Body of pancreas (tissue), 4 donors: ENCODE measurements around the gene GPR173. TPM values are rescaled to one million over a fixed set of nuclear protein-coding genes. Genes with fewer than 3 reads are reported as not detected.

Experiments
- ATAC-seq: fragments of 150-250 bp; one replicate; pipeline ENCODE4 v1.9.1; 2016
- DNase-seq, 4 donors: peaks; one replicate each; pipeline ENCODE4 v3.0.0-alpha.2; 2019
- H3K27ac ChIP-seq, 4 donors: fragments of 200-600 bp; sonication (generic); 1 replicate in 3 of 4; 2 replicates in 1 of 4; pipeline versions ENCODE4 v1.5.1 to v1.6.1; 2016 to 2019; ENCODE audit warnings: mild to moderate bottlenecking in 1 of 4, mixed read lengths in 1 of 4, moderate library complexity in 1 of 4
- H3K27me3 ChIP-seq, 2 donors: fragments of 200-600 bp; sonication (generic); one replicate each; pipeline ENCODE4 v1.6.0; 2016; ENCODE audit warnings: mild to moderate bottlenecking in 1 of 2
- H3K36me3 ChIP-seq, 2 donors: fragments of 200-600 bp; sonication (generic); replicated peaks in 1 of 2; 2 replicates each; pipeline ENCODE4 v1.5.1; 2016; ENCODE audit warnings: low read depth in 2 of 2; ENCODE audit not compliant: insufficient read depth in 1 of 2
- H3K4me1 ChIP-seq: fragments of 200-600 bp; sonication (generic); one replicate; pipeline ENCODE4 v1.6.0; 2016
- H3K4me3 ChIP-seq, 2 donors: fragments of 200-600 bp; sonication (generic); 1 replicate in 1 of 2; 2 replicates in 1 of 2; pipeline ENCODE4 v1.5.1; 2016 to 2019
- H3K9me3 ChIP-seq, 3 donors: fragments of 200-600 bp; sonication (generic); 1 replicate in 2 of 3; 2 replicates in 1 of 3; pipeline ENCODE4 v1.5.1; 2016
- POLR2A ChIP-seq, 3 donors: fragments of 450-650 bp; IDR thresholded peaks; one replicate each; pipeline ENCODE4 v1.6.1; 2016; ENCODE audit warnings: antibody characterized with exemption in 3 of 3, mild to moderate bottlenecking in 2 of 3
- WGBS, 2 donors: methylation state at CpG; one replicate each; pipeline ENCODE4 v1.1.5; 2017; 5-methylcytosine and 5-hydroxymethylcytosine counted together
- intact Hi-C: fragments of 100-400 bp; cut with DNase I; formaldehyde crosslinking; loops from one replicate; pipeline ENCODE4 v1.15.1; 2023
- total RNA-seq, 2 donors: library from RNA; depleted of rRNA; stranded (reverse); fragments of >200 nt; gene quantifications; one replicate each; pipeline ENCODE4 v1.1.0, GENCODE V29; 2016
- TF ChIP-seq, protein P1 (sequence below), 7 experiments: fragments of 450-650 bp in 4 of 7; fragments of 200-600 bp in 3 of 7; sonication (generic) in 3 of 7; IDR thresholded peaks; one replicate each; pipeline ENCODE4 v1.5.1; 2016 to 2019; ENCODE audit warnings: antibody characterized with exemption in 7 of 7

The GPR173 gene
- total RNA-seq, 2 donors from 2014 or later: 0.26 to 0.66 TPM

- Histone ChIP-seq H3K4me1 (peaks cover 36% of the 10 kb centered on the region), H3K27me3 (no peaks in the 10 kb centered on the region), H3K9me3 (no peaks in the 10 kb centered on the region), H3K36me3 (no peaks in the 10 kb centered on the region), H3K27ac (peak overlapping the region; percentile 52 to 87 (median 78)), H3K4me3 (no peak overlapping the region)
- DNase-seq (peak; percentile 53 to 69 (median 66)), ATAC-seq (no peak)
- intact Hi-C loops: no loop called here
- no peak for TF ChIP-seq POLR2A (IDR thresholded peaks at IDR 0.05)
- TF ChIP-seq, protein P1, sequence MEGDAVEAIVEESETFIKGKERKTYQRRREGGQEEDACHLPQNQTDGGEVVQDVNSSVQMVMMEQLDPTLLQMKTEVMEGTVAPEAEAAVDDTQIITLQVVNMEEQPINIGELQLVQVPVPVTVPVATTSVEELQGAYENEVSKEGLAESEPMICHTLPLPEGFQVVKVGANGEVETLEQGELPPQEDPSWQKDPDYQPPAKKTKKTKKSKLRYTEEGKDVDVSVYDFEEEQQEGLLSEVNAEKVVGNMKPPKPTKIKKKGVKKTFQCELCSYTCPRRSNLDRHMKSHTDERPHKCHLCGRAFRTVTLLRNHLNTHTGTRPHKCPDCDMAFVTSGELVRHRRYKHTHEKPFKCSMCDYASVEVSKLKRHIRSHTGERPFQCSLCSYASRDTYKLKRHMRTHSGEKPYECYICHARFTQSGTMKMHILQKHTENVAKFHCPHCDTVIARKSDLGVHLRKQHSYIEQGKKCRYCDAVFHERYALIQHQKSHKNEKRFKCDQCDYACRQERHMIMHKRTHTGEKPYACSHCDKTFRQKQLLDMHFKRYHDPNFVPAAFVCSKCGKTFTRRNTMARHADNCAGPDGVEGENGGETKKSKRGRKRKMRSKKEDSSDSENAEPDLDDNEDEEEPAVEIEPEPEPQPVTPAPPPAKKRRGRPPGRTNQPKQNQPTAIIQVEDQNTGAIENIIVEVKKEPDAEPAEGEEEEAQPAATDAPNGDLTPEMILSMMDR (IDR thresholded peaks at IDR 0.05): peak; percentile 57 to 78 (median 64)
- WGBS, 2 donors: 8 to 10% methylated on average over 11 of the region's 11 CpGs
Observed at GRCh38 chrX:53089224-53089842, 40.7 kb downstream of the GPR173 start.

DNA sequence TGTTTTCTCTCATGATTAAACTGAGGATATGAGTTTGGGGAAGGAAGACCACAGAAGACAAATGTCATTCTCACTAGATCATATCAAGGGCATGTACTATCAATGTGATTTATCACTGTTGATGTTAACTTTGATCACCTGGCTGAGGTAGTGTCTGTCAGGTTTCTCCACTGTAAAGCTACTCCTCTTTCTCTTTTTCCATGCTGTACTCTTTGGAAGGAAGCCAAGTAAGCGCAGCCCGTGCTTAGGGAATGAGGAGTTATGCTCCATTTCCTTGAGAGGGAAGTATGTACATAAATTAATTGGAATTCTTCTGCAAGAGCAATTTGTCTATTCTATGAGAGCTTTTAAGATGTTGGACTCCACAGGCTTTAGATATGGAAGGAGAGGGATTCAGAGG, 41.3 kb downstream of the GPR173 start:
- Histone ChIP-seq H3K36me3 (no peaks in the 10 kb centered on the region), H3K9me3 (no peaks in the 10 kb centered on the region), H3K27ac (no peak overlapping the region), H3K4me1 (peaks cover 38% of the 10 kb centered on the region), H3K27me3 (no peaks in the 10 kb centered on the region), H3K4me3 (no peak overlapping the region)
- ATAC-seq (no peak), DNase-seq (no peak)
- WGBS, 2 donors: 50 to 70% methylated on average over 2 of the region's 2 CpGs
- intact Hi-C loops: no loop called here
- TF ChIP-seq, protein P1 (IDR thresholded peaks at IDR 0.05): no peak
- TF ChIP-seq POLR2A (IDR thresholded peaks at IDR 0.05): no peak

GRCh38 chrX:53091354-53091753, 42.8 kb downstream of the GPR173 start:
- Histone ChIP-seq H3K4me3 (no peak overlapping the region), H3K27ac (no peak overlapping the region), H3K27me3 (no peaks in the 10 kb centered on the region), H3K36me3 (no peaks in the 10 kb centered on the region), H3K9me3 (no peaks in the 10 kb centered on the region), H3K4me1 (peaks cover 25% of the 10 kb centered on the region)
- WGBS, 2 donors: 83 to 100% methylated on average over 1 of the region's 2 CpGs
- ATAC-seq: no peak
- intact Hi-C loops: no loop called here
- no peak for DNase-seq
- no peak for TF ChIP-seq POLR2A (IDR thresholded peaks at IDR 0.05)

DNA sequence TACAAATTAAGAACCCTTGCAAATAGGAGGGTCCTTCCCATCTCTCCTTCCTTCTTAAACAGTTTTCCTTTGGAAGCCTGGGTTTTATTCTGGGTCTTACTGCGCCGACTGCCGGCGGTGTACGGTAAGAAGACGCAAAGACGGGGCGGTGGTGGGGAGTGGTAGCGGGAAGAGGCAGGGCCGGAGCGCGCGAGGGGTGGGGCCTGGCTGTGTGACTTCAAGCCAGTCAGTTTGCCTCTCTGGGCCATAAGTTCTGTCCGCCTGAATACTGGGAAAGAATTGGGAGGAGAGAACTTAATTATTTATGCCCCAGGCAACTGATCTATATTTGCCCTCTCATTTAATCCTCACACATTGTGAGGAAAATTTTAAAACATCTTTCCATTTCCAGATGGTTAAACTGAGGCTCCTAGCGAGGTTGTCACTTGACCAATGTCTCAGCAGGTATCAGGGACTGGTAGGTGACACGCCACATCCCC, 44.6 kb downstream of the GPR173 start:
- no peak for TF ChIP-seq POLR2A (IDR thresholded peaks at IDR 0.05)
- TF ChIP-seq, protein P1 (IDR thresholded peaks at IDR 0.05): peak; percentile 27 to 69 (median 65)
- Histone ChIP-seq H3K4me1 (peaks cover 7% of the 10 kb centered on the region), H3K27me3 (no peaks in the 10 kb centered on the region), H3K27ac (peak overlapping the region; percentile 82 to 97 (median 90)), H3K36me3 (no peaks in the 10 kb centered on the region), H3K9me3 (no peaks in the 10 kb centered on the region), H3K4me3 (no peak overlapping the region)
- intact Hi-C loops: no loop called here
- DNase-seq (peak; percentile 84 to 87 (median 84)), ATAC-seq (peak; percentile 72)
- WGBS, 2 donors: 0 to 1% methylated on average over 2 to 16 of the region's 16 CpGs

GRCh38 chrX:53093748-53094581, 45.4 kb downstream of the GPR173 start, which contains the start of gene KANTR:
Gene KANTR (plus strand): TSS chrX:53094142. CDS start chrX:53124273, 30,131 bp downstream.
- DNase-seq: peak; percentile 88 to 94 (median 89)
- WGBS, 2 donors: 0% methylated on average over 10 to 49 of the region's 67 CpGs
- peaks cover 7% of the 10 kb centered on the region for H3K4me1 ChIP-seq
- H3K27ac ChIP-seq: peak within 1 kb of the TSS; percentile 82 to 97 (median 90)
- peak within 1 kb of the TSS; percentile 28 to 39 for H3K4me3 ChIP-seq
- H3K9me3 ChIP-seq: no peaks in the 10 kb centered on the region
- H3K36me3 ChIP-seq: no peaks in the 10 kb centered on the region
- TF ChIP-seq, protein P1 (IDR thresholded peaks at IDR 0.05): no peak
- TF ChIP-seq POLR2A (IDR thresholded peaks at IDR 0.05): peak; percentile 61 to 91 (median 85)
- H3K27me3 ChIP-seq: no peaks in the 10 kb centered on the region
- intact Hi-C loops: no loop called here
- peak; percentile 93 for ATAC-seq
